Measurements from ENCODE around the gene CNDP1.

DNA sequence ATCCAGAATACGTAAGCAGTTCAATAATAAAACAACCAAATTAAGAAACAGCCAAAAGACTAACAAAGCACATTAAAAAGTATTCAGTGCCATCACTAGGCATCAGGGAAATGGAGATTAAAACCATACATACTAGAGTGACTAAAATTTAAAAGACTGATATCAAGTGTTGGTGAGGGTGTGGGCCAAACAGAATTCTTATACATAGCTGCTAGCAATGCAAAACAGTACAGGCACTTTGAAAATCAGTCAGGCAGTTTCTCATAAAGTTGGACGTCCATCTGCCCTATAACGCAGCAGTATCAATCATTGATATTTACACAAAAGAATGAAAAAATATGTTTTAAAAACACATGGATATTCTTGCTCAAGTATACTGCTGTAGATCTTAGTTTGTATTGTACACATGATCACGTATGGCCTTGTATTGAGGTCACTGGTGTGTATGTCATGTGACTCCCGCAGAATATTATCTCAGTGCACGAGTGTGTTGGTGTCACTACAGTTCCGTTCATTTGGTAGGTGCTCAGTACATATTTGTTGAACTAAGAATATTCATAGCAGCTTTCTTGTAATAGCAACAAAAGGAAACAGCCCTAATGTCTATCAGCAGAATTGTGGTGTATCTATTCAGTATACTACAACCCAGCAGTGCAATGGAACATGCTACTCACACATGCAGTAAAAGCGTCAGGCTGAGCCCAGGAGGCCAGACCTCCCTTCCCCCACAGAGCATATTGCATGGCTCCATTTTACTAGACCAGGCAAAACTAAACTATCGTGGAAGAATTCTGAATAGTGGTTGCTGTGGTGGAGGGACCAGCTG lies 92.0 kb downstream of the CNDP1 start:
- TF ChIP-seq CTCF (IDR thresholded peaks at IDR 0.05) = no peak
- no peak for TF ChIP-seq POLR2A (IDR thresholded peaks at IDR 0.05)
